Prostate gland (tissue), 2 donors: ENCODE measurements around the gene SLC24A4.

Experiments
- CTCF ChIP-seq, 4 experiments: fragments of 200-600 bp in 2 of 4; fragments of 450-650 bp in 2 of 4; sonication (generic) in 2 of 4; IDR thresholded peaks; 1 replicate in 3 of 4; 2 replicates in 1 of 4; pipeline ENCODE4 v1.5.1; 2016 to 2019; ENCODE audit warnings: antibody characterized with exemption in 4 of 4, mild to moderate bottlenecking in 2 of 4, moderate library complexity in 2 of 4
- POLR2A ChIP-seq: fragments of 450-650 bp; IDR thresholded peaks from one replicate; pipeline ENCODE4 v1.6.1; 2016; ENCODE audit warnings: antibody characterized with exemption, mild to moderate bottlenecking
- POLR2AphosphoS5 ChIP-seq: sonication (generic); formaldehyde crosslinking; IDR thresholded peaks from one replicate; pipeline ENCODE4 v1.6.1; 2017; ENCODE audit warnings: antibody characterized with exemption

GRCh38 chr14:92464716-92465115 is 141.8 kb downstream of the SLC24A4 start:
- TF ChIP-seq CTCF (IDR thresholded peaks at IDR 0.05) (no peak), POLR2AphosphoS5 (no peak), POLR2A (no peak)
